Measurements from ENCODE around the gene CA10.

Gene CA10

DNA sequence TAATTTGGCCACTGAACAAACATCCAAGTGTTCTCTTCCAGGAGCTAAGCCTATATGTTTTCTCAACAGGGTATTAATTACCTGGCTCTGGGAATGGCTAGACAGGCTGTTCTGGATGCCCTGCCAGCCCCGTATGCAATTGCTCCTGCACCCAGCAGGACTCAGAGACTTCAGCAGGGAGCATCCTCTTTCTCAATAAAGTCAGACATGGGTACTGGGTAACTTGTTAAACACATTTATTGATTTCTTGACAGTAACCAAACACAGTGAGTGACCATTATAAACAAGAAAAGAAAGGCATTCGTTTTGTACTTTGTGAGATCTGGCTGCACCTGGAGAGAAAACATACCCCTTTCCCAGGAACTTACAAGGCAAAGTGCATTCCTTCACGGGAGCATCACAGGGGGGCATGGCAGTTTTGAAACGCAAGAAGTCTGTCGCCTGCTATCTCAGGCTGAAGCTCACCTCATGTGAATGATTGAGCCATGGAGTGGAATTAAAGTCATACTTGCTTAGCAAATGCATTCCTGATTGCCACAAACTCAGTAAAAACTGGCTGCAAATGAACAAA, 528.3 kb downstream of the CA10 start:
- no peak for DNase-seq

DNA sequence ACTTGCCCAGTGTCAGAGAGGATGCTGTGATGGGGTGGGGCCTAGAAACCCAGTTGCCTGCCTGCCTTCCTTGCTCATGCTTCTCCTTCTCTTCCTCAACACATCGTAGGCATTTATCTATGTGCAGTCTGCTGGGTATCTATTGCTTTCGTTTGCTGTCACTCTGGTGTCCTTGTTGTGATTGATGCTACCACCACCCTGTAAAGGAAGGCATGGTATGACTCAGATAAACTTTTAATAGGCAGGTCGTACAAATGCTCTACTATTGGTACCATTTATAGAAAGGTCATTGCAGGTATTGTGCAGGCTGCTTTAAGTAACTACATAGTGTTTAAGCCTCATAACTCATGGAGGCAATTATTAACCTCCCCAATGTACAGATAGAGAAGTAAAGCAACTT, 529.3 kb downstream of the CA10 start:
- no peak for DNase-seq

GRCh38 chr17:51627779-51628178, 530.7 kb downstream of the CA10 start:
- no peak for DNase-seq

- no peak for DNase-seq
Measured at GRCh38 chr17:51618476-51618875, 540.0 kb downstream of the CA10 start.

DNA sequence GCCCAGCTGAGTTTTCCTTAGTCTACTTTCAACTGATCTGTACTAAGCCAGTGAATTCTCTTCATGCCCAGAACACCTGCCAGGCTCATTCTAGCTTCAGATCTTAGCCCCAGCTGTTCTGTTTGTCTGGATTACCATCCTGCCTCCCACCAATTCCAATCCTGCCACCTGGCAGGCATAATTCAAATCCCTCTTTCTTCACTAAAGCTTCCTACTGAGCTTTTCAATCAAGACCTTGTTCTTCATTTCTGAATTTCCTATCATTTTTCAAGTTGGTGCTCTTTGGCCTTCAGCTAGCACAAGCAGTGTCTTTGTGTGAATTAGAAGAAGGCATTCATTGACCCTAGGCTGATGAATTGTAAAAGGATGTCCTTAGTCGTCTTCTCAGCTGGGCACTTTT, 540.5 kb downstream of the CA10 start:
- DNase-seq = no peak

GRCh38 chr17:51613255-51613654, 545.3 kb downstream of the CA10 start:
- no peak for DNase-seq

GRCh38 chr17:51612692-51613091, 545.8 kb downstream of the CA10 start:
- DNase-seq = no peak

- DNase-seq = no peak
Measured at GRCh38 chr17:51611585-51611984, 546.9 kb downstream of the CA10 start.

- DNase-seq = no peak
Measured at GRCh38 chr17:51610834-51611233, 547.7 kb downstream of the CA10 start.

DNA sequence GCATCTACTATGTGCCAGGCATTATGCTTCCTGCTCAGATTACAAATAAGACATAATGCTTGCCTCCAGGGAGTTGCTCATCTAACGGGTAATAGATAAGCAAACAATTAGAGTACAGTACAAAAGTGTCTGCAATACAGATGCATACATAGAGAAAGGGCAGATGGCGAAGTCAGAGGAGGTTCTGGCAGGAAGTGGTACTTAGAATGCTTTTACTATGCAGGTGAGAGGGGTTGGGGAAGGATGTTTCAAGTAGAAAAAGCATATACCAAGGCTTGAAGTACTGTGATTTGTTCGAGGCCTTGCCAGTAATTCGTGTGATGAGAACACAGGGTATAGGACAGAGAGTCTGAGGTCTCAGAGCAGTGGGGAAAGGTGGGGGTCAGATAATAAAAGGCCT, 548.4 kb downstream of the CA10 start:
- DNase-seq = no peak

DNA sequence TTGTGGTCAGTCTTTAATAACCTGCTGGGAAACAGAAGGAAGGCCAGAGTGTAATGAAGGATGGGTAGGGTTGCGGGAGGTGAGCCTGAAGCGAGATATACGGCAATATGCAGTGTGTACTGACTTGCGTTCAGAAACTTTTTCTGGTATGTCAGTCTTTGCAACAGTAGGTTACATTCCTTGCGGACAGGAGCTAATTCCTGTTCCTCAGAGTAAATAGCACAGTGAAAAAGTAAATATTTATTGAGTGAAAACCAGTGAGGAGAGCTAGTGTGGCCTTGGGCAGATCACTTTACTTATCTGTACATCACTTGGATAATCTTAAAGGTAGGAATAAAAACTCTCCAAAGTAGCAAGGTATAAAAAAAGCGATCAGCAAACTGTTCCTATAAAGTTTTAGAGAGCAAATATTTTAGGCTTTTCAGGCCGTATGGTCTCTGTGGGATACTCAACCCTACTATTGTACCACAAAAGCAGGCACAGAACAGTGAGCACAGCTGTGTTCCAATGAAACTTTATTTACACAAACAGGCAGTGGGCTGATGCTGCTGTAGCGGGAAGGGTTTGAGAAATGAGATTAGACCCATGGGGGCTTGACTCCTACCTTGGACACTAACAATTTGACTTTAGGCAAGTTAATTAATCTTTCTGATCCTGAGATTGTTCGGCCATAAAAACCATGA, 550.1 kb downstream of the CA10 start:
- DNase-seq = no peak

- no peak for DNase-seq
Measured at GRCh38 chr17:51607512-51607911, 551.0 kb downstream of the CA10 start.

DNA sequence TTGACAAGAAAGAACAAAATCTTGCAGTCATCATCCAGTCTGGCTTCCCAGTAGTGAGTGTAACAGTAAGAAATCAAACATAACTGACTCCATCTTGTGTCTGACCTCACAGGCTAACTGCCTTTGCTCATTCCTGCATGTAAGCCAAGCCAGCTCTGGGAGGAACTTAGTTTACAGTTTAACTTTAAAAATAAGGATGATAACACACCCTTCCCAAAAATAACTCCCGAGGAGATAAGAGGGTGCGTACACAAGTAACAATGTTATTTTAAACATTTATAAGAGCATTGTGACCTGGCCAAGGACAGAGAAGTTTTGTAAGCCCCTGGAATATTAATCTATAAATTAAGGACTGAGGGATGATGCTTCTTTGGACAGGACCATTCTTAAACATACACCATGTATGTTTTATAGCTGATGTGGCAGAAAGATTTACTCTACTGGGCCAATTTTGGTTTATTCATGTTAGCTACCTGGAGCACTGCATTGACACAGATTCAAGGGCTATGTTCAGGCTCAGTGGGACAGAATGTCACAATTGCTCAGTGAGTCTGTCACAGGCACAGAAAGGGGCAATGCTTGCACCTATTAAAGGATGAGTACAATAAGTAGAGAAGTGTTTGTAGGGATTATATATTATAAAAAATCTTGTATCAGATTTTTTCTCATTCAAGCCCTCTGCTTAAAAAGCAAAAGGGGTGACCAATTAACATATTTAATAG, 554.1 kb downstream of the CA10 start:
- DNase-seq = no peak

DNA sequence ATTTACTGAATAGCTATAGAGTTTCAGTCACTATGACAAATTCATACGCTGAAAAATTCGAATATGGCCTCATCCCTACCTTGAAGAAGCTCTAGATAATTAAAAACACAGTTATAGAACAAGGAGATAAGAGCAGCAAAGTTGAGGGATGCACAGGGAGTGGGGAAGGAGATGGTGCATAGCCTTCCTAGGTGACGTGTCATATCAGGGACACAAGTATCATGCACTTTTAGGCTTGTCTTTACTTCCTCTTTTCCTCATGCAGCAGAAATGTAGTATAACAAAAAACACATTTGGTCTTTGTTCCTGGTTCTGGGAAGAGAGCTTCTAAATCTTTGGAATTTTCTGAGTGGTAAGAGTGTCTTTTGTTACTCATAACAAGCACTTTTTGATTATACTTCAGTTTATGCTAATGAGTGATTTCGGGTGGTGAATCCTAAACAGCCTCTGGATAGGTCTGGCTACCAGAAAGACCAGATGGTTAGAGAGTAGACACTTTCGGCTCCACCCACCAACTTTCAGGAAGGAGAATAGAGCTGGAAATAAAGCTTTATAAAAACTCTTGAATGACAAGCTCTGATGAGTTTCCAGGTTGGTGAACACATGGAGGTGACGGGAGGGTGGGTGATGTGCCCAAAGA, 556.8 kb downstream of the CA10 start:
- no peak for DNase-seq

GRCh38 chr17:51598824-51599223, 559.7 kb downstream of the CA10 start:
- DNase-seq = no peak

DNA sequence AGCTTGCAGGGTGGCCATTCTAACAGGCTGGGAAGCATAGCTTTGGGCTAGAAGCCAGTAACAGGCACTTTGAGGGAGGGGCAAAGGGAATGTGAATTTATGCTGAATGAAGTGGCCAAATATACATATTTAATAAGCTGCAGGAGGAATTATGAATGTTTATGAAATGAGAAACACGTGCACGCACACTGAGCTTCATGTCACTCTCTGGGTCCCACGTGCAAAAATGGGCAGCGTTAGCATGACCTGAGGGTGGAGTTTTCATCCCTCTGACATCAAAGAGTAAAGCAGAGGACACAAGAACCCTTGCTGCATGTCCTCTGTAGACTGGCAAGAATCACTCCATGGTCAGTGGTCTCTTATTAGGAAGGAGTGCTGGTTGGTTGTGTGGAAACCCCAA, 561.2 kb downstream of the CA10 start:
- DNase-seq = no peak

DNA sequence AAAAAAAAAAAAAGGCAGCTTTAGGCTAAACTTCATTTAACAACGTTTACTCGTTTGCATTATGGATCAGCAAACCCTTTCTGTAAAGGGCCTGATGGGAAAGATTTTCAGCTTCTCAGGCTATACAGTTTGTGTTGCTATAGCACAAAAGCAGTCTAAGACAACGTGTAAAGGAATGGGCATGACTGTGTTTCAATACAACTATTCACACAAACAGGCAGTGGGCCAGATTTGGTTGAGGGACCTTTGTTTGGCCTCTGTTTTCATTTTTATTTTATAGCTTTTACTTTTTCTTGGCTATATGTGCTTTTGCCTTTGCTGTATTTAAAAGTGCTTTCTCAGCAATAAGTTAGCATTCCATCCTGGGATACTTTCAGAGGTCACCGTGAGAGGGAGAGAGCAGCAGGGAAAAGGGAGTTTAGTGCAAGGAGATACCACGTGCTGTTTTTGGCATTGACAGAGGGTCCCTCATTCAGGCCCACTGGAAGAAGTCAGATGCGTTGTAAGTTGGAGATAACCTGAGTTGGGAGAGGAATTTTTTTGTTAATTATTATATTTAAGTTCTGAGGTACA, 562.6 kb downstream of the CA10 start:
- no peak for DNase-seq

- DNase-seq = no peak
Measured at GRCh38 chr17:51590071-51590656, 568.4 kb downstream of the CA10 start.

GRCh38 chr17:51588063-51588462, 570.5 kb downstream of the CA10 start:
- DNase-seq = no peak

DNA sequence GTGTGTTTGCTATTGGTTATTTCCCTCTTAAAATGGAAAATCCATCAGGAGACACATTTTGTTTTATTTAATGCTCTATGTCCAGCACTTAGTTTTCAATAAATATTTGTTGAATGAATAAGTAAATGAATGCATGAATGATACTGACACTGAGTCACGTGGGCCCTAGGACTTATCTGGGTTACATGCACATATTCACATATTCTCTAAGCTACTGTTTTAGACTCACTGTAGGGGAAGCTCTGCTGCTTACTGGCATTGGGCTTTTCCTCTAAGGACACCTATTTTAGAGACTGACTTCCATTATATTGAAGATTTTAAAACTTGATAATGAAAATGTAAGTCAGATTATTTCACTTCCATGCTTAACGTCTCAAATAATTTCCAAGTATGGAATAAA, 571.0 kb downstream of the CA10 start:
- DNase-seq = no peak

DNA sequence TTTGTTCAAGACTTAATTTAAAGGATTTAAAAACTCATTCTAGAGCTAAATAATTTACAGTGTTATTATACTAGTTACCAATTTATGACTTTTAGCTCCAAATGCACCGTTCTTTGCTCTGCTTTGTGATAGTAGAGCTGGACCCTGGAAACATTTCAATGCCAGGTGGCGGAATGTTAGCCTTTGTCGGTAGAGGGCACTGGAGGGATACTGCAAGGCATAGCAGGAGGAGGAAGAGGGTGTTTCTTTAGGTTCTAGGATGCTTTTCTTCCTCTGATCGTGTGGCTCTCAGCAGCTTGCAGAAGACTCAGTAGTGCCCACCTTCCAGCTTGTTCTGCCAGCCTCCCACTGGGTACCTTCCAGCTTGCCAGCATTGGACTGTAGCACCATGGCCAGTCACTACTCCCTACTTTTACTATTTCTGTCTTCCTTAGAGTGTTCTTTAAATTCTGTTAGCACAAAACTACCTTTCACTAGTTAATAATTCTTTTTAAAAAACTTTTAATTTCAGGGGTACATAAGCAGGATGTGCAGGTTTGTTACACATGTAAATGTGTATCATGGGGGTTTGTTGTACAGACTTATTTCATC, 572.9 kb downstream of the CA10 start:
- no peak for DNase-seq

GRCh38 chr17:51580869-51581268, 577.6 kb downstream of the CA10 start:
- no peak for DNase-seq
